AG04449 (cell line): ENCODE data around the gene CGN.
"Not testable (repeated sequence)": the region's sequence is repeated elsewhere in the genome, so short reads cannot be mapped to it uniquely, and the experiment has no call there.

ENCODE experiments used
- CTCF ChIA-PET: fragments of 350-600 bp; formaldehyde crosslinking; extraction: SDS; loops from one replicate; lab custom pipeline; 2021; ENCODE audit warnings: antibody characterized with exemption; lab: Yijun Ruan, JAX
- POLR2A ChIA-PET: fragments of 400-600, 350-600 bp; formaldehyde crosslinking; extraction: SDS; loops from one replicate; lab custom pipeline; 2020; ENCODE audit warnings: antibody characterized with exemption, inconsistent platforms; lab: Yijun Ruan, JAX
- DNase-seq: peaks from one replicate; pipeline ENCODE4 v3.0.0-alpha.2; 2010; ENCODE audit warnings: low read depth, low spot score
- H3K4me3 ChIP-seq: 2 replicates; pipeline ENCODE4 v1.5.1; 2011; ENCODE audit warnings: low read depth, mild to moderate bottlenecking, control low read depth, low read length
- TF ChIP-seq, protein P1 (sequence below): IDR thresholded peaks from one replicate; pipeline ENCODE4 v1.5.1; 2011; ENCODE audit warnings: mild to moderate bottlenecking, moderate library complexity, low read length, control low read depth, inconsistent platforms; ENCODE audit not compliant: insufficient read depth; ENCODE audit errors: missing control alignments

The CGN gene

DNA sequence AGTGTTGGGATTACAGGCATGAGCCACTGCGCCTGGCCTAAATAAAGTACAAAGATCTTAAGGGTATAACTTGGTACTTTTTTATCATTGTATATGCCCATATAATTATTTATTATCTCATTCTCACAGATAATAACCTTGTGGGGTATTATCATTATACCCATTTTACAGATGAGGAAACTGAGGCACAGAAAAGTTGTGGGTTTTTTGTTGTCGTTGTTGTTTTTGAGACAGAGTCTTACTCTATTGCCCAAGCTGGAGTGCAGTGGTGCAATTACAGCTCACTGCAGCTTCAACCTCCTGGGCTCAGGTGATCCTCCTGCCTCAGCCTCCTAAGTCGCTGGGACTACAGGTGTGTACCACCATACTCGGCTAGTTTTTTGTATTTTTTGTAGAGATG is 4.1 kb downstream of the CGN start:
- CTCF ChIA-PET = interaction anchor here (12.7 kb wide), 1 partner anchor 18 kb away, joined by 112 read pairs; no protein-coding TSS in a partner anchor
- no peak for DNase-seq
- POLR2A ChIA-PET = no interaction called here
- no peak overlapping the region for H3K4me3 ChIP-seq
- TF ChIP-seq, protein P1, sequence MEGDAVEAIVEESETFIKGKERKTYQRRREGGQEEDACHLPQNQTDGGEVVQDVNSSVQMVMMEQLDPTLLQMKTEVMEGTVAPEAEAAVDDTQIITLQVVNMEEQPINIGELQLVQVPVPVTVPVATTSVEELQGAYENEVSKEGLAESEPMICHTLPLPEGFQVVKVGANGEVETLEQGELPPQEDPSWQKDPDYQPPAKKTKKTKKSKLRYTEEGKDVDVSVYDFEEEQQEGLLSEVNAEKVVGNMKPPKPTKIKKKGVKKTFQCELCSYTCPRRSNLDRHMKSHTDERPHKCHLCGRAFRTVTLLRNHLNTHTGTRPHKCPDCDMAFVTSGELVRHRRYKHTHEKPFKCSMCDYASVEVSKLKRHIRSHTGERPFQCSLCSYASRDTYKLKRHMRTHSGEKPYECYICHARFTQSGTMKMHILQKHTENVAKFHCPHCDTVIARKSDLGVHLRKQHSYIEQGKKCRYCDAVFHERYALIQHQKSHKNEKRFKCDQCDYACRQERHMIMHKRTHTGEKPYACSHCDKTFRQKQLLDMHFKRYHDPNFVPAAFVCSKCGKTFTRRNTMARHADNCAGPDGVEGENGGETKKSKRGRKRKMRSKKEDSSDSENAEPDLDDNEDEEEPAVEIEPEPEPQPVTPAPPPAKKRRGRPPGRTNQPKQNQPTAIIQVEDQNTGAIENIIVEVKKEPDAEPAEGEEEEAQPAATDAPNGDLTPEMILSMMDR = no peak

DNA sequence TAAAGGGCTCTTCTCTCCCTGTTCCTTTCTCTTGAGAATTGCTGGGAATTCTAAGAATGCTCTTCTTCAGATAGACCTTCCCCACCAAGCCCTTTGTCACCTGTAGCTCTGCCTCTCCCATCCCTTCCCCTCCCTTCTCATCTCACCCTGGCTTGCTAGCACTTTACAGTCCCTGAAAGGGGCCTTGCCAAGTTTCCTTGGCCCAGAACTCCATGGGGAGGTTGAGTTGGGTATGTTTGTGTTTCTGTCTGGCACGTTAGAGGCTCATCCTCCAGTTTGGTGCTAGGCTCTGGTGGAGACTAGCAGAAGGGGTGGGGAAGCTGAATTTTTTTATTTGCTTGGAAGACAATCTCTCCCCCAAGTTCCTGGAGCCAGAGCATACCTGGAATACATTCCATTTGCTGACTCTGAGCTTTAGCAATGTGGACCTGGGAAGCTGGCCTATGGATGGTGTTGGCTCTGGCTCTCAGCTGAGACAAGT is 4.9 kb downstream of the CGN start:
- DNase-seq = no peak
- H3K4me3 ChIP-seq = no peak overlapping the region
- ChIA-PET CTCF (interaction anchor here (1.1 to 12.7 kb wide), 2 partner anchors 17 to 219 kb away, joined by 3 to 112 read pairs; no protein-coding TSS in a partner anchor), POLR2A (no interaction called here)
- TF ChIP-seq, protein P1 = no peak

DNA sequence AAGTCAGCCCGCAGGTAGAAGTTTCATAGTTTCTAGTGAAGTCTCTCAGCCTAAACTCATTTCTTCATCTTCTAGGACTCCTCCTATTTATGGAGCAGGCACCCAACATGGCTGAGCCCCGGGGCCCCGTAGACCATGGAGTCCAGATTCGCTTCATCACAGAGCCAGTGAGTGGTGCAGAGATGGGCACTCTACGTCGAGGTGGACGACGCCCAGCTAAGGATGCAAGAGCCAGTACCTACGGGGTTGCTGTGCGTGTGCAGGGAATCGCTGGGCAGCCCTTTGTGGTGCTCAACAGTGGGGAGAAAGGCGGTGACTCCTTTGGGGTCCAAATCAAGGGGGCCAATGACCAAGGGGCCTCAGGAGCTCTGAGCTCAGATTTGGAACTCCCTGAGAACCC is 7.2 kb downstream of the CGN start:
- TF ChIP-seq, protein P1 = no peak
- no peak for DNase-seq
- POLR2A ChIA-PET = no interaction called here
- H3K4me3 ChIP-seq = no peak overlapping the region
- CTCF ChIA-PET = interaction anchor here (1.1 to 12.7 kb wide), 3 partner anchors 15 to 216 kb away, joined by 3 to 112 read pairs (median 3); no protein-coding TSS in a partner anchor

DNA sequence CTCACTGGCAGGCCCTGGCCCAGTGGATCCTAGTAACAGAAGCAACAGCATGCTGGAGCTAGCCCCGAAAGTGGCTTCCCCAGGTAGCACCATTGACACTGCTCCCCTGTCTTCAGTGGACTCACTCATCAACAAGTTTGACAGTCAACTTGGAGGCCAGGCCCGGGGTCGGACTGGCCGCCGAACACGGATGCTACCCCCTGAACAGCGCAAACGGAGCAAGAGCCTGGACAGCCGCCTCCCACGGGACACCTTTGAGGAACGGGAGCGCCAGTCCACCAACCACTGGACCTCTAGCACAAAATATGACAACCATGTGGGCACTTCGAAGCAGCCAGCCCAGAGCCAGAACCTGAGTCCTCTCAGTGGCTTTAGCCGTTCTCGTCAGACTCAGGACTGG is 7.7 kb downstream of the CGN start:
- no peak overlapping the region for H3K4me3 ChIP-seq
- CTCF ChIA-PET = interaction anchor here (1.1 to 12.7 kb wide), 3 partner anchors 14 to 215 kb away, joined by 3 to 112 read pairs (median 3); no protein-coding TSS in a partner anchor
- POLR2A ChIA-PET = no interaction called here
- DNase-seq = no peak
- TF ChIP-seq, protein P1 = no peak

DNA sequence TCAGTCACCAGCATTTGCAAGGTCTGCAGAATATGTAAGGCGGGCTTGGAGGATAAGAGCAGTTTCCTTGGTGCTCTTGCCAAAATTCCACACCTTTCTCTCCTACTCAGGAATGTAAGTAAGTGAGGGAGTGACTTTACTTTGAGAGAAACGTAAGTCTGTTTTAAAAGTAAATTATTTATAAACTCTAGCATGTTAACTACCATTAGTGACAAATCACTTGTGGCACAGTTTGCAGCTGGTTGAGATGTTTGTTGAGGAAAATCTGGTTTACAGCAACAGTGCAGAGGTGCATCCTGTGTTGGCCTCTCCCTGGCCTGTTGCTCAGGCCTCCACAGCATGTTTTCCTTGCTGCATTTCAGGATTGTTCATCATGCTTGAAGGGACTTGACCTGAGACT is 8.5 kb downstream of the CGN start:
- no peak overlapping the region for H3K4me3 ChIP-seq
- TF ChIP-seq, protein P1 = no peak
- CTCF ChIA-PET = interaction anchor here (1.4 to 12.7 kb wide), 4 partner anchors 9 to 215 kb away, joined by 3 to 112 read pairs (median 7); partner anchors contain the start of genes CGN and TUFT1
- POLR2A ChIA-PET = no interaction called here
- no peak for DNase-seq

DNA sequence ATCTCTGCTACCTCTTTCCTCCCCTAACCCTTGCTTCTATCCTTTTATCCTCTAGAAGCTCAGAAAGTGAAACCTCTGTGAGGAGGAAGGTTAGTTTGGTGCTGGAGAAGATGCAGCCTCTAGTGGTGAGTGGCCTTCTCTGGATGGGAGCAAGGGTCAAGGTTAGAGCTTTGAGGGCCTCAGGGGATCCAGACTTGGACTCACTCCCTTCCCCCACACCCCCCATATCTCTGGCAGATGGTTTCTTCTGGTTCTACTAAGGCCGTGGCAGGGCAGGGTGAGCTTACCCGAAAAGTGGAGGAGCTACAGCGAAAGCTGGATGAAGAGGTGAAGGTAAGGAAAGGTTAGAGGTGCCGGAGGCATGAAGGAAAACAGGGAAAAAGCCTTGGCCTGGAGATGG is 9.2 kb downstream of the CGN start:
- ChIA-PET CTCF (interaction anchor here (0.8 to 12.7 kb wide), 6 partner anchors 9 to 214 kb away, joined by 3 to 112 read pairs (median 5); partner anchors contain the start of genes CGN and TUFT1), POLR2A (no interaction called here)
- DNase-seq = no peak

DNA sequence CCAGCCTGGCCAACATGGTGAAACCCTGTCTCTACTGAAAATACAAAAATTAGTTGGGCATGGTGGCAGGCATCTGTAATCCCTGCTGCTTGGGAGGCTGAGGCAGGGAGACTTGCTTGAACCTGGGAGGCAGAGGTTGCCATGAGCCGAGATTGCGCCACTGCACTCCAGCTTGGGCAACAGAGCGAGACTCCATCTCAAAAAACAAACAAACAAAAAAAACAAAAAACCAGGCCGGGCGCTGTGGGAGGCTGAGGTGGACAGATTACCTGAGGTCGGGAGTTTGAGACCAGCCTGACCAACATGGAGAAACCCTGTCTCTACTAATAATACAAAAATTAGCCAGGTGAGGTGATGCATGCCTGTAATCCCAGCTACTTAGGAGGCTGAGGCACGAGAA is 11.2 kb downstream of the CGN start:
- POLR2A ChIA-PET, DNase-seq, H3K4me3 ChIP-seq: not testable (repeated sequence)
- CTCF ChIA-PET = interaction anchor here (1.4 to 12.7 kb wide), 2 partner anchors 11 to 212 kb away, joined by 4 to 112 read pairs; no protein-coding TSS in a partner anchor

More for the DNA sequence above, 9.2 kb downstream of the CGN start:
- H3K4me3 ChIP-seq = no peak overlapping the region
- TF ChIP-seq, protein P1 = no peak
